H1 (cell line): ENCODE results near the gene PNPLA3. TPM values are rescaled to one million over a fixed set of nuclear protein-coding genes. Genes with fewer than 3 reads are reported as not detected.

Experiments used
- CTCF ChIA-PET: fragments of 300-600 bp; sonication (Branson Sonifier 250); formaldehyde crosslinking; loops from one replicate; lab custom pipeline; 2021; ENCODE audit not compliant: partially characterized antibody; lab: Charles Lee
- POLR2A ChIA-PET: fragments of 300-600 bp; sonication (Branson Sonifier 250); formaldehyde crosslinking; loops from one replicate; lab custom pipeline; 2021; ENCODE audit warnings: inconsistent platforms; ENCODE audit not compliant: partially characterized antibody; lab: Charles Lee
- DNase-seq, 2 experiments: peaks; one replicate each; pipeline versions ENCODE4 v3.0.0 to v3.0.0-alpha.2; 2010 to 2022; ENCODE audit warnings: low spot score in 2 of 2, low read depth in 1 of 2, mixed read lengths in 1 of 2
- FAIRE-seq: peaks from 2 replicates; lab custom pipeline; 2011; peaks lifted over from hg19 to GRCh38; lab: Jason Lieb, UNC
- H2AFZ ChIP-seq: 2 replicates; pipeline ENCODE4 v1.8.1; 2012; ENCODE audit warnings: low read length, inconsistent platforms
- H2AK5ac ChIP-seq: 2 replicates; pipeline ENCODE4 v1.6.1; 2013; ENCODE audit warnings: low read depth, low read length
- H2BK120ac ChIP-seq: replicated peaks from 2 replicates; pipeline ENCODE3; 2013; ENCODE audit warnings: low read depth, low read length, inconsistent platforms
- H2BK12ac ChIP-seq: 2 replicates; pipeline ENCODE4 v1.6.1; 2013; ENCODE audit warnings: low read depth, low read length
- H2BK15ac ChIP-seq: 2 replicates; pipeline ENCODE4 v1.6.1; 2013; ENCODE audit warnings: low read length
- H2BK20ac ChIP-seq: 2 replicates; pipeline ENCODE4 v1.6.1; 2013; ENCODE audit warnings: low read length
- H2BK5ac ChIP-seq: 2 replicates; pipeline ENCODE4 v1.6.1; 2013; ENCODE audit warnings: low read depth, low read length
- H3K14ac ChIP-seq: 2 replicates; pipeline ENCODE4 v1.6.1; 2013; ENCODE audit warnings: inconsistent platforms; ENCODE audit not compliant: insufficient read length
- H3K18ac ChIP-seq: 2 replicates; pipeline ENCODE4 v1.6.1; 2013; ENCODE audit warnings: low read length; ENCODE audit errors: extremely low read depth
- H3K23ac ChIP-seq: 2 replicates; pipeline ENCODE4 v1.6.1; 2013; ENCODE audit warnings: inconsistent platforms; ENCODE audit not compliant: insufficient read length
- H3K23me2 ChIP-seq: 2 replicates; pipeline ENCODE4 v1.6.1; 2013; ENCODE audit warnings: low read depth, low read length
- H3K27ac ChIP-seq: 2 replicates; pipeline ENCODE4 v1.6.1; 2011; ENCODE audit warnings: low read depth, low read length, inconsistent platforms
- H3K27me3 ChIP-seq, 4 experiments: replicated peaks in 1 of 4; 1 replicate in 1 of 4; 2 replicates in 3 of 4; pipeline versions ENCODE4 v1.6.1 to v1.8.1; 2011 to 2013; ENCODE audit warnings: low read length in 3 of 4, mild to moderate bottlenecking in 3 of 4, inconsistent platforms in 2 of 4, mixed read lengths in 2 of 4, moderate library complexity in 1 of 4; ENCODE audit not compliant: control insufficient read depth in 3 of 4, insufficient read depth in 3 of 4; ENCODE audit errors: extremely low read depth in 1 of 4
- H3K36me3 ChIP-seq, 4 experiments: 2 replicates each; pipeline versions ENCODE4 v1.6.1 to v1.8.1; 2011 to 2013; ENCODE audit warnings: mild to moderate bottlenecking in 4 of 4, low read length in 3 of 4, moderate library complexity in 2 of 4, control low read depth in 1 of 4, inconsistent platforms in 1 of 4; ENCODE audit not compliant: insufficient read depth in 4 of 4, control insufficient read depth in 2 of 4
- H3K4ac ChIP-seq: replicated peaks from 2 replicates; pipeline ENCODE3; 2013; ENCODE audit warnings: low read length, low read depth, mixed read lengths, inconsistent platforms; ENCODE audit not compliant: insufficient read length
- H3K4me1 ChIP-seq, 4 experiments: replicated peaks in 1 of 4; 1 replicate in 1 of 4; 2 replicates in 3 of 4; pipeline versions ENCODE4 v1.6.1 to v1.8.1; 2011 to 2013; ENCODE audit warnings: low read length in 3 of 4, inconsistent platforms in 2 of 4, mixed read lengths in 1 of 4; ENCODE audit not compliant: insufficient read depth in 4 of 4, control insufficient read depth in 3 of 4
- H3K4me2 ChIP-seq, 2 experiments: 2 replicates each; pipeline versions ENCODE4 v1.6.1 to v1.8.1; 2011 to 2013; ENCODE audit warnings: low read depth in 2 of 2, low read length in 2 of 2, control low read depth in 1 of 2, inconsistent platforms in 1 of 2, mild to moderate bottlenecking in 1 of 2; ENCODE audit not compliant: insufficient read depth in 1 of 2
- H3K4me3 ChIP-seq, 4 experiments: fragments of 200-600, 300-600 bp in 1 of 4; sonication (generic), shearing (Covaris generic), sonication (Bioruptor Twin) in 1 of 4; 2 replicates each; pipeline versions ENCODE4 v1.5.1 to v1.8.1; 2011 to 2016; ENCODE audit warnings: low read length in 4 of 4, low read depth in 3 of 4, control low read depth in 2 of 4, inconsistent platforms in 2 of 4, mild to moderate bottlenecking in 2 of 4, mixed read lengths in 1 of 4, moderate library complexity in 1 of 4; ENCODE audit not compliant: insufficient read depth in 2 of 4; ENCODE audit errors: extremely low read depth in 1 of 4
- H3K56ac ChIP-seq: replicated peaks from 2 replicates; pipeline ENCODE3; 2013; ENCODE audit warnings: low read depth, mild to moderate bottlenecking, mixed read lengths, low read length, inconsistent platforms; ENCODE audit not compliant: insufficient read length
- H3K79me1 ChIP-seq: 2 replicates; pipeline ENCODE4 v1.6.1; 2013; ENCODE audit warnings: low read depth, low read length, control low read depth
- H3K79me2 ChIP-seq, 2 experiments: 2 replicates each; pipeline versions ENCODE4 v1.6.1 to v1.8.1; 2012 to 2013; ENCODE audit warnings: low read length in 2 of 2, mild to moderate bottlenecking in 2 of 2, inconsistent platforms in 1 of 2; ENCODE audit not compliant: insufficient read depth in 2 of 2, control insufficient read depth in 1 of 2
- H3K9ac ChIP-seq, 4 experiments: replicated peaks in 1 of 4; 1 replicate in 1 of 4; 2 replicates in 3 of 4; pipeline versions ENCODE4 v1.6.1 to v1.8.1; 2011 to 2013; ENCODE audit warnings: low read depth in 3 of 4, low read length in 3 of 4, control low read depth in 2 of 4, mild to moderate bottlenecking in 2 of 4, moderate library complexity in 2 of 4, inconsistent platforms in 1 of 4; ENCODE audit errors: extremely low read depth in 1 of 4
- H3K9me3 ChIP-seq, 2 experiments: 2 replicates each; pipeline versions ENCODE4 v1.6.1 to v1.8.1; 2012 to 2013; ENCODE audit warnings: mild to moderate bottlenecking in 2 of 2, moderate library complexity in 2 of 2, control low read depth in 1 of 2, inconsistent platforms in 1 of 2, low read depth in 1 of 2, low read length in 1 of 2, mixed read lengths in 1 of 2; ENCODE audit not compliant: insufficient read depth in 2 of 2
- H4K20me1 ChIP-seq, 2 experiments: replicated peaks in 1 of 2; 2 replicates each; pipeline versions ENCODE3 to v1.8.1; 2011 to 2013; ENCODE audit warnings: inconsistent platforms in 2 of 2, low read length in 2 of 2, mild to moderate bottlenecking in 1 of 2; ENCODE audit not compliant: insufficient read depth in 2 of 2, control insufficient read depth in 1 of 2
- H4K5ac ChIP-seq: 2 replicates; pipeline ENCODE4 v1.6.1; 2013; ENCODE audit warnings: low read length, low read depth, mixed read lengths, inconsistent platforms; ENCODE audit not compliant: insufficient read length
- H4K8ac ChIP-seq: 2 replicates; pipeline ENCODE4 v1.8.0; 2013; ENCODE audit warnings: mild to moderate bottlenecking, moderate library complexity, low read length, inconsistent platforms; ENCODE audit not compliant: insufficient read depth; ENCODE audit errors: extremely low read depth
- H4K91ac ChIP-seq: replicated peaks from 2 replicates; pipeline ENCODE3; 2013; ENCODE audit warnings: low read length, mixed read lengths, inconsistent platforms; ENCODE audit not compliant: insufficient read length
- NRF1 ChIP-seq: IDR thresholded peaks from 2 replicates; pipeline ENCODE4 v1.6.1; 2011; ENCODE audit warnings: mild to moderate bottlenecking, low read depth, low read length, improper control_type of control experiment
- SP1 ChIP-seq: IDR thresholded peaks from 2 replicates; pipeline ENCODE4 v1.6.1; 2011; ENCODE audit warnings: low read depth, low read length
- YY1 ChIP-seq: IDR thresholded peaks from 2 replicates; pipeline ENCODE4 v1.6.1; 2011; ENCODE audit warnings: low read depth, mild to moderate bottlenecking, low read length
- WGBS, 2 experiments: shearing (Covaris generic) in 1 of 2; methylation state at CpG; one replicate each; pipeline versions ENCODE4 v1.1.6 to v1.1.7; 2013 to 2015; ENCODE audit warnings: low lambda C conversion rate in 2 of 2, mixed read lengths in 2 of 2, inconsistent platforms in 1 of 2, low coverage in 1 of 2, missing lambda C conversion rate in 1 of 2; ENCODE audit not compliant: insufficient replicate concordance in 2 of 2, insufficient coverage in 1 of 2, insufficient read length in 1 of 2; ENCODE audit errors: extremely low coverage in 1 of 2, missing lambda C conversion rate in 1 of 2; 5-methylcytosine and 5-hydroxymethylcytosine counted together
- polyA plus RNA-seq, 7 experiments: library from polyadenylated mRNA; depleted of rRNA in 3 of 7; stranded (reverse) in 5 of 7; unstranded in 2 of 7; fragments of >200 nt in 5 of 7; fragments of 200-250 nt in 2 of 7; gene quantifications; 1 replicate in 5 of 7; 2 replicates in 1 of 7; 4 replicates in 1 of 7; pipeline versions ENCODE4 v1.2.1 to v1.2.3, GENCODE V29; 2011 to 2013; ENCODE audit warnings: missing spikeins in 2 of 7, mixed read lengths in 2 of 7
- total RNA-seq: library from RNA; stranded (reverse); fragmentation: NEBNext Ultra II Directional; extraction: Animal tissue kit (Norgen Biotek cat#: 25700); gene quantifications from 2 replicates; pipeline ENCODE4 v1.2.1, GENCODE V29; 2021

Gene PNPLA3
- total and polyA plus RNA-seq, 2 of the 8 experiments (the other 6 are each of a cell fraction or from before 2014, with no cell fraction given), result 17.5 to 23.4 TPM

DNA sequence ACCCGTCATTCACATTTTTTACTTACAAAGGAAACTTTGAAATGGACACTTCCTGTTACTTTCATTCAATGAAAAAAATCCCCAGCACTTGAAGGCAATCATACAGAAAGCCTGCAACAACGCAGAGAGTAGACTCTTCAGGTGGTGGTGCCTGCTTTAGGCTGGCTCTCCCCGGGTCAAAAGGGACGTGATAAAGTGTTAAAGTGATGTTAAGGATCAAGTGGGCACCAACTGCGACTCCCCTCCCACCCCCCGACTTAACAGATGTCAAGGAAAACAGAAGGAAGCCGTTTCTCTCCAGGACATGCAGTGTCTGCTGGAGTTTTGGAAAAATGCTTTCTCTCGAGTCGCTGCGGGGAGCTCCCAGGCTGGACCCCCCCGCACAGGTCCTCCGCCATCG, 414 bp upstream of the PNPLA3 start:
- Histone ChIP-seq H4K91ac (no peak overlapping the region), H2AK5ac (no peak overlapping the region), H3K4me2 (peak overlapping the region; percentile 79 to 88), H3K14ac (no peak overlapping the region), H3K4me3 (peak overlapping the region; percentile 54 to 62 (median 58)), H2BK120ac (no peak overlapping the region), H3K23ac (no peak overlapping the region), H3K23me2 (peaks cover 15% of the 10 kb centered on the region; the same call in 1 of the 2 replicates), H2BK12ac (peak overlapping the region; percentile 68; the same call in 1 of the 2 replicates), H3K27ac (peak overlapping the region; percentile 52; the same call in 1 of the 2 replicates), H2BK5ac (peak overlapping the region; percentile 47; the same call in 1 of the 2 replicates), H3K56ac (peak overlapping the region; percentile 1), H3K4me1 (peaks cover 8 to 24% (median 18%) of the 10 kb centered on the region in 4 experiments), H3K18ac (peak overlapping the region; percentile 78; the same call in 1 of the 2 replicates), H3K4ac (peak overlapping the region; percentile 8), H2BK20ac (no peak overlapping the region), H3K9me3 (no peaks in the 10 kb centered on the region), H2BK15ac (no peak overlapping the region), H4K20me1 (peaks cover 3 to 16% of the 10 kb centered on the region in 2 experiments), H4K5ac (peak overlapping the region; percentile 24), H3K36me3 (peaks cover 3 to 17% (median 7%) of the 10 kb centered on the region in 4 experiments; a peak in 7 of 8 replicates), H3K79me2 (peaks cover 0 to 17% of the 10 kb centered on the region in 2 experiments; a peak in 1 of 4 replicates), H3K27me3 (no peaks in the 10 kb centered on the region; a peak in 1 of 7 replicates), H4K8ac (no peak overlapping the region), H3K9ac (0 out of 7 replicates have a peak overlapping the region, but pooled peaks of 1 of the 4 experiments have one; percentile 45), H2AFZ (peak overlapping the region; percentile 95; the same call in 1 of the 2 replicates), H3K79me1 (peaks cover 12% of the 10 kb centered on the region)
- POLR2A ChIA-PET, result interaction anchor here (0.7 to 1.8 kb wide), 4 partner anchors 9 to 244 kb away, joined by 4 to 5 read pairs (median 4); no protein-coding TSS in a partner anchor
- 4% methylated on average over 10 of the region's 13 CpGs; no CpG with 5 or more reads in 1 of the 2 experiments for WGBS, 2 experiments
- TF ChIP-seq SP1 (0 out of 2 replicates have a peak, but pooled peaks have one; percentile 12), NRF1 (no peak), YY1 (0 out of 2 replicates have a peak, but pooled peaks have one; percentile 22)
- DNase-seq (peak in 1 of 2 experiments; percentile 56), FAIRE-seq (no peak)
- CTCF ChIA-PET, result interaction anchor here (0.6 to 3.0 kb wide), 7 partner anchors 17 to 1856 kb away, joined by 3 to 12 read pairs (median 3); no protein-coding TSS in a partner anchor
